Stimulated activated CD4-positive, alpha-beta T cell treated with anti-CD3 and anti-CD28 coated beads, Interleukin-12 subunit alpha, Interleukin-12 subunit beta, amount 100 ng/mL, for 48 hours (primary cell): ENCODE results near the gene ABCC3.

Experiments used
- DNase-seq, 3 donors: peaks; one replicate each; pipeline ENCODE4 v3.0.0-alpha.2; 2020; ENCODE audit warnings: low read depth in 2 of 3, low spot score in 1 of 3

Gene ABCC3

GRCh38 chr17:50682441-50682840 is 47.8 kb downstream of the ABCC3 start:
- DNase-seq = no peak

- no peak for DNase-seq
Measured at GRCh38 chr17:50682938-50683337, 48.3 kb downstream of the ABCC3 start.

- DNase-seq = no peak
Measured at GRCh38 chr17:50683434-50684287, 49.0 kb downstream of the ABCC3 start.

DNA sequence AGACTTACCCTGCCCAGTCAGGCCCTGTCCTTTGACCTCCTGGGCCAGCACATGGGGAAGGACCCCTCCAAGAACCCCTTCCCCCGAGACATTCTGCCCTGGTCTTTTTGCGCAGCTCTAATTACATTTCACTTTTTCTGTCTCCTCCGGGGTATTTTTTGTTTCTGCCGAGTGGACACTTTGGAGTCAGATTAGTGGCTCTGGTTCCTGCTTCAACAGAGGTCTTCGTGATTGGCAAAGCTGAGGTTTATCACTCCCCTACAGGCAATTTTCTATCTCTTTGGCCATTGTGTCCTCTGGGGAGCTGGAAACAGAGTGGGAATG is 49.6 kb downstream of the ABCC3 start:
- no peak for DNase-seq

DNA sequence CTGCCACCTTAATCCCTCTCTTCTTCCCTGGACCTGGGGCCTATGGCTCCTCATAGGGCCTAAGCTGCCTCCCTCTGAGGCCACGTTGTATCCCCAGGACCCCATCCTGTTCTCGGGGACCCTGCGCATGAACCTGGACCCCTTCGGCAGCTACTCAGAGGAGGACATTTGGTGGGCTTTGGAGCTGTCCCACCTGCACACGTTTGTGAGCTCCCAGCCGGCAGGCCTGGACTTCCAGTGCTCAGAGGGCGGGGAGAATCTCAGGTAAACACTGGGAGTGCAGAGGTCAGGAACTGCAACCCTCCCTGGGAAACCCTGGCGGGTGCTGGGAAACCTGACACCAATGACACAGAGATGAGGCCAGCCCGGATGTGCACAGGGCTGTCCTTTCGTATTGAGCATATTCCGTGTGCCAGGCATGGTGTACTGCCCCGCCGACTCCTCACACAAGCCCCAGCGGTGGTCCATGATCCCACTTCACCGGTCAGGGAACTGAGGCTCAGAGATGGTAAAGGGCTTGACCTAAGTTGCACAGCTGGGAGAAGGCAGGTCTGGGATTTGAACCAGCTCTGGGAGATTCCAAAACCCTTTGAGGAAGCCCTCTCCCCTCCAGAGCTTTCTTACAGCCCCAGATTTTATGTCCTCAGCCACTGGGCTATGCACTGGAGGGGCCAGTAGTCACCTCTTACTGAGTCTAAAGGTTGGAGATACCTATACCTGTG is 50.1 kb downstream of the ABCC3 start:
- no peak for DNase-seq

DNA sequence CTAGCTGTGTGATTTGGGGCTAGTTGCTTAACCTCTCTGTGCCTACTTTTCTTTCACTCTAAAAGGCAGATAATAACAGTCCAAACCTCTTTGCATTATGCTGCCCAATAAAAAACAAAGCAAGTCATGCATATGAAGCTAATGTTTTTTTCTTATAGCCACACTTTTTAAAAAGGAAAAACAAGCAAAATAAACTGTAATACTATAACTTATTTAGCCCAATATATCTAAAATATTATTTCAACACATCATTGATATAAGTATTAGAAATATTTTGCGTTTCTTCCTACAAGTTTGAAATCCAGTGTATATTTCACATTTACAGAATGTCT is 50.6 kb downstream of the ABCC3 start:
- DNase-seq = no peak

DNA sequence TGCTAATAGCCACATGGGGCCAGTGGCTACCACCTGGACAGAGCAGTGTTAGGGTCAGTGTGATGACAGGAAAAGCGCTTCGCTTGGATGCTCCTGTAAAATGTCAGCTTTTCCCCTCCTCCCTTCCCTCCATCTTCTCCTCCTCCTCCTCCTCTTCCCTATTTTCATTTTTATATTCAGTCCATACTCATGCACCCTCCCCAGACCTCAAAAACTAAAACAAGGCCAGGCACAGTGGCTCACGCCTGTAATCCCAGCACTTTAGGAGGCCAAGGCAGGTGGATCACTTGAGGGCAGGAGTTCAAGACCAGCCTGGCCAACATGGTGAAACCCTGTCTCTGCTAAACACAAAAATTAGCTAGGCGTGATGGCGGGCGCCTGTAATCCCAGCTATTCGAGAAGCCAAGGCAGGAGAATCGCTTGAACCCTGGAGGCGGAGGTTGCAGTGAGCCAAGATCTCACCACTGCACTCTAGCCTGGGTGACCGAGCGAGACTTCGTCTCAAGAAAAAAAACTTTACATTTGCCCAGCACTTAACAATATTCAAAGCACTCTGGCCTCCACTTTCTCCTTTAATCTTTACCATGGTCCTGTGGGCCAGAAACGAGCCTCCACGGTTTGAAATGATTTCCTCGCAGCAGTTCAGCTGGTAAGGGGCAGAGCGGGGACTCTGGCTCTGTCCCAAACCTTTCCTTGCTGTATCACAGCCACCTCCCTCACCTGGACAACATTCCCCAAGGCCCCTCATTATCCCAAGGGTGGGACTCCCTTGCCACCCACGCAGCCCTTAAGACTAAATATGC is 51.2 kb downstream of the ABCC3 start:
- no peak for DNase-seq

- no peak for DNase-seq
Measured at GRCh38 chr17:50686494-50687199, 52.0 kb downstream of the ABCC3 start.

DNA sequence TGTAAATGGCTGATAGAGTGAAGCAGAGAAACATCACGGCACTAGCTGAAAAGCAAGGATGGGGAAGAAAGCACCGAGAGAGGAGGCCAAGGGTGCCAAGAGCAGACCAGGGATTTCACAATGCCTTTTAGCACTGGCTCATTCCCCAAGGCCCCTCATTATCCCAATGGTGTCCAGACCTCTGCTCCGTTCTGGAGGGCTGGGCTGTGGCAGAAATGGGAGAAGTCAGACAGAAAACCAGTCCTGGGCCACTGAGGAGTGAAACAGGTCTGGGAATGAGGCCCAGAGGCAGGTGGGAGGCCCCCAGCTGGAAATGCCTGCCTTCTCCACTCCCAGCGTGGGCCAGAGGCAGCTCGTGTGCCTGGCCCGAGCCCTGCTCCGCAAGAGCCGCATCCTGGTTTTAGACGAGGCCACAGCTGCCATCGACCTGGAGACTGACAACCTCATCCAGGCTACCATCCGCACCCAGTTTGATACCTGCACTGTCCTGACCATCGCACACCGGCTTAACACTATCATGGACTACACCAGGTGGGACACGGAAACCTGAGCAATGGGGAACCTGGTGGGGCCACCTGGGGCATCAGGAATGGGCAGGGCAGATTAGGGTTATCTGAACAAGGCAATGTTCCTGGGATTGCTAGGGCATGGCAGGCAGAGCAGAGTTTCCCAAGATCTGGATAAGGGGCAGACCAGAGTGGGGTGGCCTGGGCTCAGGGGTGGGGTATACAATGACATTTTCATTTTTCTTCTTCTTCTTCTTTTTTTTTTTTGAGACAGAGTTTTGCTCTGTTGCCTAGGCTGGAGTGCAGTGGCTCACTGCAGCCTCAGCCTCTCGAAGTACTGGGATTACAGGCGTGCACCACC is 52.8 kb downstream of the ABCC3 start:
- DNase-seq = no peak

DNA sequence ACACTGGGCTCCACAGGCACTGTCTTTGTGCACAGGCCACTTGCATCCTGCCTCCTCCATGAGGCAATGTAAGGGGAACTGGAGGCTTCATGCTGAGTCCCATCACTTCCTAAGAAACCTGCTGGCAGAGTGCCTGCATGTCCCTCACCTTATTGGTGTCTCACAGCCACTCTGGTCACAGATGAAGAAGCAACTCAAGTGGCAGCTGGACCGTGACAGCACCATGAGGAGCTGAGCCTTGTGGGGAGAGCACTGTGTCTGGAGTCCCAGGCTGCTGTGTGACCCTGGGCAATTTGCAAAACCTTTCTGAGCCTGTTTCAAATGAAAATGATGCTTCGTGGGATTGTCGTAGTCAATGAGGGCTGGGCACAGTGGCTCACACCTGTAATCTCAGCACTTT is 53.6 kb downstream of the ABCC3 start:
- no peak for DNase-seq

DNA sequence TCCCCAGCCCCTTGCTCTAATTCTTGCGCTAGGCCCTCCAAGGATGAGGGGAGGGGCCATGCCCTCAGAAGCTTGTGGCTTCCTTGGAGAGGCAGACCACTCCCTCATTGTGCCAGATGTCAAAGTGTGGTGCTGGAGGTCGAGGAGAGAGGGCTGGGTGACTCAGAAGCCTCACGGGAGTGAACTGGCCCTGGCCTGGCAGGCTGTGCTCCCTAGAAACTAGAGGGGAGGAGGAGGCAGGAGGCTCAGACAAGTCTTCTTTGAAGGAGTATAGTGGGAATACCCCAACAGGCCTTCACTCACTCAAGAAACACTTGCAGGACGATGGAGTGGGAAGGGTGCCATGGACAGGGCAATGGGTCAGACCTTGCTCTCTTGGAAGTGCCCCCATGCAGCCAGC is 54.6 kb downstream of the ABCC3 start:
- no peak for DNase-seq

- no peak for DNase-seq
Measured at GRCh38 chr17:50689956-50690886, 55.5 kb downstream of the ABCC3 start.

DNA sequence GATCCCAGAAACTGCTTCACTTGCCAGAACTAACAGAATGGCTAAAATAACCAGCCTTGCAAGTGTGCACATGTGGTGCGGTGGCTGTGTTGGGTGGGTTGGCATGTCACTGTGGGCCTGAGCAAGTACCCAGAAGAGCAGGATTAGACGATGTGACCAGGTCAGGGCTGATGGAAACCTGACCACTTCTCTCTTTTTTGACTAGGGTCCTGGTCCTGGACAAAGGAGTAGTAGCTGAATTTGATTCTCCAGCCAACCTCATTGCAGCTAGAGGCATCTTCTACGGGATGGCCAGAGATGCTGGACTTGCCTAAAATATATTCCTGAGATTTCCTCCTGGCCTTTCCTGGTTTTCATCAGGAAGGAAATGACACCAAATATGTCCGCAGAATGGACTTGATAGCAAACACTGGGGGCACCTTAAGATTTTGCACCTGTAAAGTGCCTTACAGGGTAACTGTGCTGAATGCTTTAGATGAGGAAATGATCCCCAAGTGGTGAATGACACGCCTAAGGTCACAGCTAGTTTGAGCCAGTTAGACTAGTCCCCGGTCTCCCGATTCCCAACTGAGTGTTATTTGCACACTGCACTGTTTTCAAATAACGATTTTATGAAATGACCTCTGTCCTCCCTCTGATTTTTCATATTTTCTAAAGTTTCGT is 56.3 kb downstream of the ABCC3 start:
- DNase-seq = no peak

DNA sequence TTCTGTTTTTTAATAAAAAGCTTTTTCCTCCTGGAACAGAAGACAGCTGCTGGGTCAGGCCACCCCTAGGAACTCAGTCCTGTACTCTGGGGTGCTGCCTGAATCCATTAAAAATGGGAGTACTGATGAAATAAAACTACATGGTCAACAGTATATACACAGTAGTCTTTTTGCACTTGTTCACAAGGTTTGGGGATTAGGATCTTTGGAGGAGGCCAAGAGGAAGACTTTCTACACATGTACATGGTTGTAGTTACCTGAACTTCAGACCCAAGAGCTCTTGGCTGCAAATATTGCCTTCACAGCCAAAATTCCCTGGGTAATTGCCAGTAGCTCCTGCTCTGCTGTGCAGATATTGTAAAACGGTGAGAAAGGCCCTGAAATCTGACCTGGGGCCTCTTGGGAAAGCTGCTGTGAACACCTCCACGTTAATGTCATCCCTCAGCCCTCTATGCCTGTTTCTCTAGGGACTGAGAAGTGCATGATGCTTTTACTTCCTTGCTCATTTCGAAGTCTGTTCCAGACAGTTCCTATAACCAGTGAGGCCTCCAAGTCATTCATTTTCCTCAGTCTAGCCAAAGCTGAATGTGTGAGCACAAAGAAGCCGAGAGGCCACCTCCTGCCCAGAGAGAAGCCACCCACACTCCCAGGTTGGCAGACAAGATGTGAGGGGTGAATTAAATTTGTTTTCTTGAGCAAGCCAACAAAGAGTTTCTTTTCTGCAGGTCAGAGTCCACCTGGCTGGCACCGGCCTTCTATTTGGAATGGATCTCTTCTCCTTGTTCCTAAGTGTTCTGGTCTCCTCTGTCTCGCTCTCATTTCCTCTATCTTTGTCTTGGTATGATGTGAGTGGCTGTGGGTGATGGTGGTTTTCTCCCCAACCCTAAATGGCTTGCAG is 57.1 kb downstream of the ABCC3 start:
- DNase-seq = no peak

DNA sequence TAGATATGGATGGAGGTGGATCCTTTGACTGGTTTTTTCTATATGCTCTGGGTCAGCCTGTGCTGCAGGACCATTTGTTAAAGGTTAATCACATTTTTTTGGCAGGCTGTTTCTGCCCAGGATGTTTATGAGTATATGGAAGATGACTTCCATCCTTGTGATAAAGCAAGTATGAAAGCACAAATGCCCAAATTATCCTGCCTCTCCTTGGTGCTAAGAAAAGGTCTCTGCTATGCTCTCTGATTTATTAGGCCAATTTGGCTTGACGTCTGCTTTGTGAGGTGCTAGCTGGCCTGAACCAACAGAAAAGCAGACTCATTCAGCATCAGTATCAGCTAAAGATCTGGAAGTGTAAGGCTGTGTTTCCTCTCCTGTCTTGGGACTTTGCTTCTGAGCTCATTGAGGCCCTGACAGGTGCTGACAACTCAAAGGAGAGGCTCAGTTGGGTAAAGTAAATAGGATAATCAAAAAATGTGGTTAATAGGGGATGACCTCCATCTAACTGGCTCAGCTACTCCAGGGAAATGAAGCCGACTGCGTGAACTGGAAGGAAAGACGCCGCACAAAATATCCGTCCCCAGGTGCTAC is 57.9 kb downstream of the ABCC3 start:
- DNase-seq = no peak

DNA sequence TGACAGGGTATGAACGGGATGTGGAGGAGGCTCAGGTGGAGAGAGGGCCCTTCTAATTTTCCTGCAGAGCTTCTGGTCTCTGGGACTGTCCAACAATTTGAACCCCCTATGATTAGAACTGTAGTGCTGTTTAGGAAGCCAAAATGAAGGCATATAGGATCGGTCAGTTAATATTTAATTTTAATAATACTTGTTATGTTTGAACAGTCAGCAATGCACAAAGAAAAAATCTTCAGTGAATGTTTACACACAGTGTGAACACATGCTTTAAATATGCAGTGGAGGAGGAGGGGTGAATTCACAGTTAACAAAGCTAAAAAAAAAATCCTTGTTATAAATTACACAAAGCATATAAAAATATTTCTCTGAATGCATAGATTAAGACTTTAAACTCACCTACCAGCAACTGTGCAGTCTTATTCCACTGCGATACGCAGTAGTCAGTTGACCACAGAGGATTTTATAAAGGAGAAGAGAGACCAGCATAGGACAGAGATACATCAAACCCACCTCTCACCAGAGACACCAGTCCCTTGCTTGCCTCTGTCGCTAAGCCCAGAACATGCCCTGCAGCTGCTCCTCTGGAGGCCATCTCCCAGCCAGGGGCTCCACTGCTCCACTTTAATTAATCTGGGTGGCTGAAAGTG is 58.5 kb downstream of the ABCC3 start:
- no peak for DNase-seq

DNA sequence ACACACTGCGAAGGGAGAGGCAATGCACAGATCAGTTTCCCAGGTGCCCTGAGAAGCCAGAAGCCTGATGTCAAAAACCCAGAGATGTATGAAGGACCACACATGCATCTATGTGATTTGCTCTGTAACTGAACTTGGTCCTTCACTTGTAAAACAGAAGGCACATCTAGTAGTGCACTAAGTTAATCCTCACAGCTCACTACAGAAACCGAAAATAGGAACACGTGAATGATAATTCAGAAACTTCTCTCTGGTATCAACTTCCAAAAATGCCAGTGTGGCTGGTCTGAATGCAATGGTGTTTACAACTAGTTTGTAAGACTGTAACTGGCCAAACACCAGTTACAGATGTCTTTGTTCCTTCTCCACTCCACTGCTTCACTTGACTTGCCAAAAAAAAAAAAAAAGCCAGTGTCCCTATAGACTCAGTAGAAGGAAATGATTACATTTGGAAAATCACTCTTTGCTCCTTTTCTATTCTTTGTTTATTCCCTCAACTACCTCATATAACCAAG is 61.7 kb downstream of the ABCC3 start:
- DNase-seq = no peak
